MM.1S (cell line): ENCODE measurements around the gene PPP1R12C.
A peak's percentile ranks its signal among the peaks of the same experiment; 100 is the strongest.

Source experiments
- DNase-seq: peaks from one replicate; pipeline ENCODE4 v3.0.0-alpha.2; 2015
- H2AFZ ChIP-seq: fragments of 300-600 bp; sonication (generic); 2 replicates; pipeline ENCODE4 v1.6.0; 2016; ENCODE audit warnings: antibody characterized with exemption, low read length
- H3F3A ChIP-seq: fragments of 300-600 bp; sonication (generic); 2 replicates; pipeline ENCODE4 v1.6.1; 2016; ENCODE audit warnings: mild to moderate bottlenecking, antibody characterized with exemption, low read length, moderate library complexity, mixed read lengths; ENCODE audit not compliant: insufficient read depth
- H3K27ac ChIP-seq: fragments of 300-600 bp; sonication (generic); 2 replicates; pipeline ENCODE4 v1.5.1; 2016; ENCODE audit warnings: mild to moderate bottlenecking, low read length
- H3K27me3 ChIP-seq: fragments of 300-600 bp; sonication (generic); replicated peaks from 2 replicates; pipeline ENCODE4 v1.6.0; 2016; ENCODE audit warnings: low read length; ENCODE audit not compliant: insufficient read depth
- H3K36me3 ChIP-seq: fragments of 300-600 bp; sonication (generic); replicated peaks from 2 replicates; pipeline ENCODE4 v1.6.1; 2016; ENCODE audit warnings: mild to moderate bottlenecking, low read length, mixed read lengths; ENCODE audit not compliant: insufficient read depth
- H3K4me1 ChIP-seq: fragments of 300-600 bp; sonication (generic); 2 replicates; pipeline ENCODE4 v1.6.1; 2016; ENCODE audit warnings: low read length, mixed read lengths
- H3K4me2 ChIP-seq: fragments of 300-600 bp; sonication (generic); 2 replicates; pipeline ENCODE4 v1.6.0; 2016; ENCODE audit warnings: low read depth, low read length
- H3K4me3 ChIP-seq: fragments of 300-600 bp; sonication (generic); 2 replicates; pipeline ENCODE4 v1.5.1; 2016; ENCODE audit warnings: low read length, mixed read lengths
- H3K79me2 ChIP-seq: fragments of 300-600 bp; sonication (generic); 2 replicates; pipeline ENCODE4 v1.6.1; 2016; ENCODE audit warnings: mixed run types, low read length, mixed read lengths
- H3K9ac ChIP-seq: fragments of 300-600 bp; sonication (generic); 2 replicates; pipeline ENCODE4 v1.6.1; 2016; ENCODE audit warnings: low read length, mixed read lengths
- H3K9me2 ChIP-seq: fragments of 300-600 bp; sonication (generic); replicated peaks from 2 replicates; pipeline ENCODE4 v1.6.1; 2016; ENCODE audit warnings: mild to moderate bottlenecking, low read length, mixed read lengths; ENCODE audit not compliant: insufficient read depth
- H3K9me3 ChIP-seq: fragments of 300-600 bp; sonication (generic); replicated peaks from 2 replicates; pipeline ENCODE4 v1.6.1; 2016; ENCODE audit warnings: mild to moderate bottlenecking, low read length, mixed read lengths; ENCODE audit not compliant: insufficient read depth
- H4K20me1 ChIP-seq: fragments of 300-600 bp; sonication (generic); 2 replicates; pipeline ENCODE4 v1.6.1; 2016; ENCODE audit warnings: mild to moderate bottlenecking, low read length, moderate library complexity, mixed read lengths; ENCODE audit not compliant: insufficient read depth
- CTCF ChIP-seq: fragments of 300-600 bp; sonication (generic); IDR thresholded peaks from 2 replicates; pipeline ENCODE4 v1.5.1; 2016; ENCODE audit warnings: antibody characterized with exemption, low read length, mixed read lengths
- EZH2 ChIP-seq: fragments of 300-600 bp; sonication (generic); optimal IDR thresholded peaks from 2 replicates; pipeline ENCODE3; 2017; ENCODE audit warnings: low read depth, mild to moderate bottlenecking, antibody characterized with exemption, low read length, mixed read lengths
- EZH2phosphoT487 ChIP-seq: fragments of 300-600 bp; sonication (generic); IDR thresholded peaks from 2 replicates; pipeline ENCODE4 v1.6.1; 2018; ENCODE audit warnings: antibody characterized with exemption, low read length

Gene PPP1R12C

GRCh38 chr19:55090564-55090963 is 26.9 kb downstream of the PPP1R12C start:
- DNase-seq, result no peak
- Histone ChIP-seq H3K27ac (no peak overlapping the region), H3K9me3 (no peaks in the 10 kb centered on the region), H2AFZ (no peak overlapping the region), H3K4me3 (no peak overlapping the region), H3K4me1 (no peaks in the 10 kb centered on the region), H4K20me1 (no peaks in the 10 kb centered on the region), H3K9ac (no peak overlapping the region), H3K36me3 (no peaks in the 10 kb centered on the region), H3K79me2 (no peaks in the 10 kb centered on the region), H3K27me3 (peaks cover 13% of the 10 kb centered on the region), H3F3A (no peaks in the 10 kb centered on the region), H3K4me2 (no peak overlapping the region), H3K9me2 (no peaks in the 10 kb centered on the region)
- TF ChIP-seq CTCF, result no peak
- TF ChIP-seq EZH2phosphoT487, result no peak
- no peak for TF ChIP-seq EZH2

GRCh38 chr19:55089342-55089944 is 28.0 kb downstream of the PPP1R12C start:
- H3K79me2 ChIP-seq, result no peaks in the 10 kb centered on the region
- peaks cover 21% of the 10 kb centered on the region for H3K27me3 ChIP-seq
- no peak overlapping the region for H3K27ac ChIP-seq
- no peak for DNase-seq
- H3K9me3 ChIP-seq, result no peaks in the 10 kb centered on the region
- H3K4me2 ChIP-seq, result no peak overlapping the region
- no peak for TF ChIP-seq EZH2
- TF ChIP-seq EZH2phosphoT487, result no peak
- no peak for TF ChIP-seq CTCF
- no peak overlapping the region for H3K4me3 ChIP-seq
- no peak overlapping the region for H2AFZ ChIP-seq
- no peak overlapping the region for H3K9ac ChIP-seq
- H4K20me1 ChIP-seq, result no peaks in the 10 kb centered on the region
- H3K36me3 ChIP-seq, result no peaks in the 10 kb centered on the region
- no peaks in the 10 kb centered on the region for H3F3A ChIP-seq
- no peaks in the 10 kb centered on the region for H3K4me1 ChIP-seq
- no peaks in the 10 kb centered on the region for H3K9me2 ChIP-seq

- peak; percentile 49 for DNase-seq
Measured at GRCh38 chr19:55088543-55089341, 28.7 kb downstream of the PPP1R12C start.

More at GRCh38 chr19:55088543-55089341, 28.7 kb downstream of the PPP1R12C start:
- Histone ChIP-seq H3K27me3 (peaks cover 28% of the 10 kb centered on the region), H3K9ac (no peak overlapping the region), H3K4me2 (no peak overlapping the region), H3K9me2 (no peaks in the 10 kb centered on the region), H3K79me2 (no peaks in the 10 kb centered on the region), H2AFZ (no peak overlapping the region), H4K20me1 (no peaks in the 10 kb centered on the region), H3K4me1 (no peaks in the 10 kb centered on the region), H3F3A (no peaks in the 10 kb centered on the region), H3K9me3 (no peaks in the 10 kb centered on the region), H3K27ac (no peak overlapping the region), H3K36me3 (no peaks in the 10 kb centered on the region), H3K4me3 (no peak overlapping the region)
- TF ChIP-seq EZH2phosphoT487 (no peak), CTCF (peak; percentile 47), EZH2 (no peak)
